K562 (cell line): ENCODE results near the gene FOXK2. TPM values are rescaled to one million over a fixed set of nuclear protein-coding genes. Genes with fewer than 3 reads are reported as not detected.

Experiments
- ATF3 ChIP-seq, 2 experiments: fragments of 450-650 bp in 1 of 2; sonication (generic) in 1 of 2; formaldehyde crosslinking in 1 of 2; IDR thresholded peaks in 1 of 2; conservative IDR thresholded peaks in 1 of 2; 2 replicates each; pipeline versions ENCODE4 v1.6.1 to v1.8.1; 2016 to 2023; ENCODE audit warnings: mild to moderate bottlenecking in 2 of 2, moderate library complexity in 2 of 2, inconsistent platforms in 1 of 2, missing genetic modification reagents in 1 of 2
- C11orf30 ChIP-seq: fragments of 450-650 bp; IDR thresholded peaks from 2 replicates; pipeline ENCODE4 v1.6.1; 2016; ENCODE audit warnings: low read depth, mild to moderate bottlenecking
- EP300 ChIP-seq: IDR thresholded peaks from 2 replicates; pipeline ENCODE4 v1.6.1; 2012; ENCODE audit warnings: low read length, improper control_type of control experiment
- HES1 ChIP-seq: fragments of 450-650 bp; IDR thresholded peaks from 2 replicates; pipeline ENCODE4 v1.6.1; 2016; ENCODE audit warnings: low read depth, mild to moderate bottlenecking, moderate library complexity
- HMGN3 ChIP-seq: IDR thresholded peaks from 2 replicates; pipeline ENCODE4 v1.6.1; 2011; ENCODE audit warnings: borderline replicate concordance, low read depth, mild to moderate bottlenecking, mixed read lengths, low read length; ENCODE audit not compliant: insufficient read length; ENCODE audit errors: extremely low read depth
- HNRNPK ChIP-seq: fragments of 200-400 bp; formaldehyde crosslinking; IDR thresholded peaks from one replicate; pipeline ENCODE4 v1.6.1; 2018; ENCODE audit warnings: mild to moderate bottlenecking, low read depth, low read length; ENCODE audit not compliant: poor library complexity, severe bottlenecking
- HNRNPUL1 ChIP-seq: fragments of 200-400 bp; formaldehyde crosslinking; IDR thresholded peaks from 2 replicates; pipeline ENCODE4 v1.6.1; 2017; ENCODE audit warnings: low read length
- ILK ChIP-seq: fragments of 450-650 bp; IDR thresholded peaks from 2 replicates; pipeline ENCODE4 v1.6.1; 2016; ENCODE audit warnings: missing genetic modification characterization, low read depth, mild to moderate bottlenecking, missing compliant biosample characterization, moderate library complexity, borderline replicate concordance
- MCM3 ChIP-seq: fragments of 450-650 bp; IDR thresholded peaks from 2 replicates; pipeline ENCODE4 v1.6.1; 2016
- PKNOX1 ChIP-seq: fragments of 450-650 bp; IDR thresholded peaks from 2 replicates; pipeline ENCODE4 v1.6.1; 2016
- RBM25 ChIP-seq: fragments of 200-400 bp; formaldehyde crosslinking; IDR thresholded peaks from 2 replicates; pipeline ENCODE4 v1.6.1; 2018; ENCODE audit warnings: low read length, low read depth, moderate library complexity; ENCODE audit not compliant: severe bottlenecking
- SMARCA4 ChIP-seq: fragments of 450-650 bp; IDR thresholded peaks from 2 replicates; pipeline ENCODE4 v1.6.1; 2016
- STAT5B ChIP-seq: fragments of 250-450 bp; sonication (Bioruptor Pico); IDR thresholded peaks from 2 replicates; pipeline ENCODE4 v1.8.0; 2021; ENCODE audit warnings: mild to moderate bottlenecking, inconsistent platforms
- ZNF316 ChIP-seq: fragments of 450-650 bp; IDR thresholded peaks from 2 replicates; pipeline ENCODE4 v1.6.1; 2016
- ZNF318 ChIP-seq, 2 experiments: fragments of 450-650 bp; IDR thresholded peaks; 2 replicates each; pipeline ENCODE4 v1.6.1; 2016; ENCODE audit warnings: mild to moderate bottlenecking in 2 of 2, borderline replicate concordance in 1 of 2, low read depth in 1 of 2, moderate library complexity in 1 of 2
- ZNF830 ChIP-seq: fragments of 250-450 bp; sonication (Bioruptor Pico); IDR thresholded peaks from 2 replicates; pipeline ENCODE4 v1.5.0; 2021; ENCODE audit warnings: mild to moderate bottlenecking
- polyA plus RNA-seq, 8 experiments: library from polyadenylated mRNA; depleted of rRNA in 4 of 8; stranded (reverse) in 5 of 8; unstranded in 3 of 8; fragments of >200 nt; fragmentation: Nextera tagmentation in 2 of 8; fragmentation: Illumina TruSeq in 1 of 8; extraction: Ambion mirVana in 2 of 8; extraction: Trizol in 1 of 8; gene quantifications; 2 replicates each; pipeline versions ENCODE4 v1.2.1 to v1.2.3, GENCODE V29; 2011 to 2014; ENCODE audit warnings: inconsistent platforms in 1 of 8, missing spikeins in 1 of 8
- total RNA-seq, 7 experiments: library from RNA; depleted of rRNA in 6 of 7; stranded (reverse); fragments of >200 nt in 6 of 7; fragmentation: Illumina TruSeq in 2 of 7; extraction: Trizol in 2 of 7; gene quantifications; 2 replicates each; pipeline versions ENCODE4 v1.2.1 to v1.2.3, GENCODE V29; 2011 to 2021; ENCODE audit warnings: low replicate concordance in 1 of 7

FOXK2 gene
- total and polyA plus RNA-seq, 9 of the 15 experiments (the other 6 are each of a cell fraction or from before 2014, with no cell fraction given), result 3.0 to 86.0 (median 44.1) TPM

- TF ChIP-seq HMGN3 (no peak), C11orf30 (peak; percentile 60; the same call in 1 of the 2 replicates), HES1 (no peak), ZNF318 (IDR thresholded peaks at IDR 0.05; ENCODE audit: borderline replicate concordance in 1 of 2, low read depth in 1 of 2) (peak in 1 of 2 experiments; percentile 59; a peak in 1 of 4 replicates), STAT5B (CRISPR knock-in tag) (no peak), ZNF316 (peak; percentile 67), SMARCA4 (peak; percentile 58; the same call in 1 of the 2 replicates), RBM25 (no peak), ZNF830 (CRISPR knock-in tag) (no peak), HNRNPUL1 (no peak), HNRNPK (no peak), EP300 (no peak; the same call in 1 of the 2 replicates), ILK (tag) (no peak), PKNOX1 (peak; percentile 93), MCM3 (no peak), ATF3 (IDR thresholded peaks at IDR 0.05) (peak; percentile 89), ATF3 (CRISPR knock-in tag; conservative IDR thresholded peaks at IDR 0.05) (no peak)
These were observed 91.9 kb downstream of the FOXK2 start (continued) for GRCh38 chr17:82611140-82612058.
